A549 (cell line): Measurements from ENCODE around the gene SNX3. TPM values are rescaled to one million over a fixed set of nuclear protein-coding genes. Genes with fewer than 3 reads are reported as not detected.

Source experiments
- ATAC-seq, 2 experiments: fragments of 200-7000 bp in 1 of 2; fragments of >200 bp in 1 of 2; cut with Nextera tagmentation in 1 of 2; cut with Tn5 transposase in 1 of 2; 3 replicates each; pipeline versions ENCODE4 v1.8.0 to v1.9.1; 2018 to 2020; ENCODE audit warnings: mild to moderate bottlenecking in 1 of 2, moderate library complexity in 1 of 2
- CTCF ChIA-PET: fragments of 300-600 bp; sonication (Branson Sonifier 250); formaldehyde crosslinking; extraction: SDS; loops from one replicate; lab custom pipeline; 2021; ENCODE audit warnings: antibody characterized with exemption, inconsistent platforms; lab: Yijun Ruan, JAX
- POLR2A ChIA-PET: fragments of 350-600 bp; formaldehyde crosslinking; extraction: SDS; loops from one replicate; lab custom pipeline; 2021; ENCODE audit warnings: antibody characterized with exemption, inconsistent platforms; lab: Yijun Ruan, JAX
- DNase-seq, 2 experiments: peaks; one replicate each; pipeline versions ENCODE4 v3.0.0 to v3.0.0-alpha.2; 2011 to 2016; ENCODE audit warnings: low read depth in 1 of 2, low spot score in 1 of 2
- FAIRE-seq: peaks from 2 replicates; lab custom pipeline; 2011; peaks lifted over from hg19 to GRCh38; lab: Jason Lieb, UNC
- H3K27ac ChIP-seq, 2 experiments: fragments of >200 bp; sonication (Bioruptor Twin); formaldehyde crosslinking; 3 replicates each; pipeline ENCODE4 v1.5.1; 2016 to 2017
- H3K4me1 ChIP-seq: fragments of >200 bp; sonication (Bioruptor Twin); formaldehyde crosslinking; 3 replicates; pipeline ENCODE4 v1.6.1; 2016
- H3K4me2 ChIP-seq: fragments of >200 bp; sonication (Bioruptor Twin); formaldehyde crosslinking; 3 replicates; pipeline ENCODE4 v1.6.1; 2016
- H3K4me3 ChIP-seq: fragments of >200 bp; sonication (Bioruptor Twin); formaldehyde crosslinking; 3 replicates; pipeline ENCODE4 v1.5.1; 2016
- H3K9me3 ChIP-seq: fragments of >200 bp; sonication (Bioruptor Twin); formaldehyde crosslinking; 3 replicates; pipeline ENCODE4 v1.6.1; 2016
- ATOH8 ChIP-seq: fragments of 250-450 bp; sonication (Bioruptor Pico); IDR thresholded peaks from 2 replicates; pipeline ENCODE4 v1.5.0; 2020; ENCODE audit warnings: low read depth, mild to moderate bottlenecking, moderate library complexity
- CBX8 ChIP-seq: fragments of 200-600 bp; sonication (generic); IDR thresholded peaks from 2 replicates; pipeline ENCODE4 v1.6.1; 2016
- CHD4 ChIP-seq: fragments of 200-600 bp; sonication (generic); IDR thresholded peaks from 2 replicates; pipeline ENCODE4 v1.6.1; 2016; ENCODE audit warnings: antibody characterized with exemption, mild to moderate bottlenecking, borderline replicate concordance
- ELK1 ChIP-seq: fragments of 150-350 bp; IDR thresholded peaks from 2 replicates; pipeline ENCODE4 v1.6.1; 2014; ENCODE audit warnings: low read depth, mild to moderate bottlenecking, low read length
- FOSB ChIP-seq: fragments of 250-450 bp; sonication (Bioruptor Pico); IDR thresholded peaks from 2 replicates; pipeline ENCODE4 v1.5.0; 2020; ENCODE audit warnings: mild to moderate bottlenecking, moderate library complexity
- HDAC2 ChIP-seq: fragments of 200-600 bp; sonication (generic); IDR thresholded peaks from 2 replicates; pipeline ENCODE4 v1.6.1; 2016
- HES2 ChIP-seq: fragments of >200 bp; sonication (Bioruptor Twin); formaldehyde crosslinking; IDR thresholded peaks from 2 replicates; pipeline ENCODE4 v1.6.1; 2016
- HMGXB4 ChIP-seq: fragments of 250-450 bp; sonication (Bioruptor Pico); IDR thresholded peaks from 2 replicates; pipeline ENCODE4 v1.5.0; 2021; ENCODE audit warnings: mild to moderate bottlenecking, moderate library complexity, borderline replicate concordance
- HOXA7 ChIP-seq: fragments of 250-450 bp; sonication (Bioruptor Pico); IDR thresholded peaks from 2 replicates; pipeline ENCODE4 v1.5.0; 2020; ENCODE audit warnings: mild to moderate bottlenecking, moderate library complexity
- HOXB13 ChIP-seq: fragments of 250-450 bp; sonication (Bioruptor Pico); IDR thresholded peaks from 2 replicates; pipeline ENCODE4 v1.5.0; 2020; ENCODE audit warnings: low read depth, mild to moderate bottlenecking, moderate library complexity
- KDM5A ChIP-seq: fragments of 200-600 bp; sonication (generic); IDR thresholded peaks from 2 replicates; pipeline ENCODE4 v1.6.1; 2016; ENCODE audit warnings: antibody characterized with exemption, mild to moderate bottlenecking
- MAFK ChIP-seq: fragments of 450-650 bp; IDR thresholded peaks from 2 replicates; pipeline ENCODE4 v1.6.1; 2014; ENCODE audit not compliant: partially characterized antibody
- MAZ ChIP-seq: fragments of 150-350 bp; IDR thresholded peaks from 2 replicates; pipeline ENCODE4 v1.6.1; 2014; ENCODE audit warnings: antibody characterized with exemption, low read depth, low read length, borderline replicate concordance
- POLR2AphosphoS2 ChIP-seq: conservative IDR thresholded peaks from 2 replicates; pipeline ENCODE4 v1.6.1; 2012; ENCODE audit warnings: low read length, improper control_type of control experiment, inconsistent platforms
- RFX5 ChIP-seq: fragments of 450-650 bp; IDR thresholded peaks from 2 replicates; pipeline ENCODE4 v1.7.1; 2014; ENCODE audit warnings: antibody characterized with exemption, mild to moderate bottlenecking, moderate library complexity
- RNF2 ChIP-seq: fragments of 200-600 bp; sonication (generic); IDR thresholded peaks from 2 replicates; pipeline ENCODE4 v1.6.1; 2016; ENCODE audit warnings: low read depth, mild to moderate bottlenecking, antibody characterized with exemption, moderate library complexity, borderline replicate concordance
- SMC3 ChIP-seq: fragments of >200 bp; sonication (Bioruptor Twin); formaldehyde crosslinking; IDR thresholded peaks from 3 replicates; pipeline ENCODE4 v1.6.1; 2018; ENCODE audit warnings: inconsistent platforms
- TP53 ChIP-seq: fragments of 250-450 bp; sonication (Bioruptor Pico); IDR thresholded peaks from 2 replicates; pipeline ENCODE4 v1.5.0; 2021; ENCODE audit warnings: mild to moderate bottlenecking, moderate library complexity
- USF2 ChIP-seq: fragments of 450-650 bp; IDR thresholded peaks from 2 replicates; pipeline ENCODE4 v1.6.1; 2014; ENCODE audit warnings: antibody characterized with exemption
- ZC3H11A ChIP-seq: fragments of 450-650 bp; IDR thresholded peaks from 2 replicates; pipeline ENCODE4 v1.6.1; 2014; ENCODE audit warnings: antibody characterized with exemption, mild to moderate bottlenecking
- ZFP36 ChIP-seq: fragments of 450-650 bp; IDR thresholded peaks from 2 replicates; pipeline ENCODE4 v1.6.1; 2014; ENCODE audit warnings: borderline replicate concordance; ENCODE audit not compliant: partially characterized antibody
- ZNF302 ChIP-seq: fragments of 250-450 bp; sonication (Bioruptor Pico); IDR thresholded peaks from 2 replicates; pipeline ENCODE4 v1.9.0; 2021; ENCODE audit warnings: inconsistent platforms, mild to moderate bottlenecking, moderate library complexity
- WGBS: methylation state at CpG from one replicate; pipeline ENCODE4 v1.1.6; 2017; ENCODE audit errors: missing lambda C conversion rate; 5-methylcytosine and 5-hydroxymethylcytosine counted together
- polyA plus RNA-seq, 4 experiments: library from polyadenylated mRNA; depleted of rRNA in 3 of 4; stranded (reverse); fragments of >200 nt; fragmentation: RNase III in 1 of 4; extraction: RNeasy Plus Mini Kit Qiagen cat#74134 plus additional on column Dnase treatment in 1 of 4; gene quantifications; 2 replicates in 3 of 4; 3 replicates in 1 of 4; pipeline ENCODE4 v1.2.3, GENCODE V29; 2011 to 2017
- TF ChIP-seq, protein P1 (sequence below): fragments of 200-600 bp; sonication (generic); IDR thresholded peaks from 2 replicates; pipeline ENCODE4 v1.6.1; 2016; ENCODE audit warnings: antibody characterized with exemption, mild to moderate bottlenecking, moderate library complexity
- TF ChIP-seq, protein P2 (sequence below): IDR thresholded peaks from 2 replicates; pipeline ENCODE4 v1.6.1; 2012

SNX3 gene
- polyA plus RNA-seq, 2 of the 4 experiments (the other 2 are of a cell fraction), result 106 to 214 TPM

DNA sequence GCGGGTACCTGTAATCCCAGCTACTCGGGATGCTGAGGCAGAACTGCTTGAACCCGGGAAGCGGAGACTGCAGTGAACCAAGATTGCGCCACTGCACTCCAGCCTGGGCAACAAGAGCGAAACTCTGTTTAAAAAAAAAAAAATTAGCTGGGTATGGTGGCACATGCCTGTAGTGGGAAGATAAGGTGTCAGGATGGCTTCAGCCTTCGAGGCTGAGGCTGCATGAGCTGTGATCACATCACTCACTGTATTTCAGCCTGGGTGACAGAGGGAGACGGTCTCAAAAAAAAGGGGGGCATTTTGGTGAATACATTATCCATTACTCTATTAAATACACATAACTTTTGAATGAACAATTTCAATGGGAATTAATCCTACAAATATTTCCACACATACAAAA, 32.4 kb downstream of the SNX3 start:
- CTCF ChIA-PET, result no interaction called here
- ATAC-seq (no peak), DNase-seq (no peak), FAIRE-seq (no peak)
- H3K4me3 ChIP-seq, result no peak overlapping the region
- peaks cover 8% of the 10 kb centered on the region for H3K4me1 ChIP-seq
- no peak overlapping the region for H3K4me2 ChIP-seq
- TF ChIP-seq ZNF302 (no peak), HOXB13 (CRISPR knock-in tag) (no peak), HES2 (no peak), CBX8 (no peak), MAFK (no peak), ZC3H11A (no peak)
- WGBS, result 84% methylated on average over 8 of the region's 8 CpGs
- no peak overlapping the region for H3K27ac ChIP-seq
- H3K9me3 ChIP-seq, result no peaks in the 10 kb centered on the region
- POLR2A ChIA-PET, result no interaction called here

DNA sequence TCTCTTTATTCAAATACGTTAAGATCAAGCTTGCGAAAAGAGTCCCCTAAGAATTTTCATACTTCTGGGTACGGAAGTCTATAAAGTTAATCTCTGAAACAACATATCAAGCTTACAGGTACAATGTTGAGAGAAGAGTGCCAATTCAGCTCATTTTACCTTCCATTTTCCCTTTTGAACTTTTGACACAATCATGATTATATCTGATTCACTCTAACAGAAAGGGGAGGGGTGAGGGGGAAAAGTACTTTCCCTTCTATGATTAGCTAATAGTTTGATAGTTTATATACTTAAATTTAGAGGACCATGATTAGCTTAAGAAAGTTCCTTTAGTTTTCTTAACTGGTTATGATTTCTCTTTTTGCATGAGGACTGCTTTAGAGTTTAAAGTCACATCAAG, 33.5 kb downstream of the SNX3 start:
- no peak overlapping the region for H3K27ac ChIP-seq
- no peak for FAIRE-seq
- WGBS, result 98% methylated on average over 3 of the region's 3 CpGs
- H3K4me3 ChIP-seq, result no peak overlapping the region
- peaks cover 13% of the 10 kb centered on the region for H3K4me1 ChIP-seq
- ChIA-PET CTCF (no interaction called here), POLR2A (no interaction called here)
- H3K9me3 ChIP-seq, result no peaks in the 10 kb centered on the region
- DNase-seq, result no peak
- no peak for TF ChIP-seq KDM5A
- TF ChIP-seq MAFK, result peak; percentile 16
- no peak for ATAC-seq
- H3K4me2 ChIP-seq, result no peak overlapping the region

- no peak overlapping the region for H3K4me3 ChIP-seq
- no peak overlapping the region; the same call in 2 of the 3 replicates for H3K4me2 ChIP-seq
- FAIRE-seq (no peak), DNase-seq (peak in 1 of 2 experiments; percentile 4), ATAC-seq (no peak; a peak in 1 of 6 replicates)
- H3K9me3 ChIP-seq, result no peaks in the 10 kb centered on the region
- ChIA-PET POLR2A (no interaction called here), CTCF (interaction anchor here (1.2 kb wide), 1 partner anchor 30 kb away, joined by 3 read pairs; no protein-coding TSS in a partner anchor)
- TF ChIP-seq RFX5 (no peak), TP53 (no peak), FOSB (CRISPR knock-in tag) (no peak), HMGXB4 (CRISPR knock-in tag) (no peak), ELK1 (no peak), SMC3 (no peak), ATOH8 (no peak), HOXA7 (CRISPR knock-in tag) (no peak), MAZ (no peak), HES2 (no peak), HDAC2 (no peak), USF2 (no peak), HOXB13 (CRISPR knock-in tag) (no peak), RNF2 (no peak), CHD4 (no peak), POLR2AphosphoS2 (no peak), ZFP36 (no peak), MAFK (no peak)
- TF ChIP-seq, protein P1, sequence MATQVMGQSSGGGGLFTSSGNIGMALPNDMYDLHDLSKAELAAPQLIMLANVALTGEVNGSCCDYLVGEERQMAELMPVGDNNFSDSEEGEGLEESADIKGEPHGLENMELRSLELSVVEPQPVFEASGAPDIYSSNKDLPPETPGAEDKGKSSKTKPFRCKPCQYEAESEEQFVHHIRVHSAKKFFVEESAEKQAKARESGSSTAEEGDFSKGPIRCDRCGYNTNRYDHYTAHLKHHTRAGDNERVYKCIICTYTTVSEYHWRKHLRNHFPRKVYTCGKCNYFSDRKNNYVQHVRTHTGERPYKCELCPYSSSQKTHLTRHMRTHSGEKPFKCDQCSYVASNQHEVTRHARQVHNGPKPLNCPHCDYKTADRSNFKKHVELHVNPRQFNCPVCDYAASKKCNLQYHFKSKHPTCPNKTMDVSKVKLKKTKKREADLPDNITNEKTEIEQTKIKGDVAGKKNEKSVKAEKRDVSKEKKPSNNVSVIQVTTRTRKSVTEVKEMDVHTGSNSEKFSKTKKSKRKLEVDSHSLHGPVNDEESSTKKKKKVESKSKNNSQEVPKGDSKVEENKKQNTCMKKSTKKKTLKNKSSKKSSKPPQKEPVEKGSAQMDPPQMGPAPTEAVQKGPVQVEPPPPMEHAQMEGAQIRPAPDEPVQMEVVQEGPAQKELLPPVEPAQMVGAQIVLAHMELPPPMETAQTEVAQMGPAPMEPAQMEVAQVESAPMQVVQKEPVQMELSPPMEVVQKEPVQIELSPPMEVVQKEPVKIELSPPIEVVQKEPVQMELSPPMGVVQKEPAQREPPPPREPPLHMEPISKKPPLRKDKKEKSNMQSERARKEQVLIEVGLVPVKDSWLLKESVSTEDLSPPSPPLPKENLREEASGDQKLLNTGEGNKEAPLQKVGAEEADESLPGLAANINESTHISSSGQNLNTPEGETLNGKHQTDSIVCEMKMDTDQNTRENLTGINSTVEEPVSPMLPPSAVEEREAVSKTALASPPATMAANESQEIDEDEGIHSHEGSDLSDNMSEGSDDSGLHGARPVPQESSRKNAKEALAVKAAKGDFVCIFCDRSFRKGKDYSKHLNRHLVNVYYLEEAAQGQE, result no peak
- TF ChIP-seq, protein P2, sequence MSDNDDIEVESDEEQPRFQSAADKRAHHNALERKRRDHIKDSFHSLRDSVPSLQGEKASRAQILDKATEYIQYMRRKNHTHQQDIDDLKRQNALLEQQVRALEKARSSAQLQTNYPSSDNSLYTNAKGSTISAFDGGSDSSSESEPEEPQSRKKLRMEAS, result no peak
- peaks cover 13% of the 10 kb centered on the region for H3K4me1 ChIP-seq
- 56% methylated on average over 1 of the region's 1 CpG for WGBS
- peak overlapping the region; percentile 20 to 35; a peak in 2 of 6 replicates for H3K27ac ChIP-seq
Observed at GRCh38 chr6:108222504-108222903, 38.3 kb downstream of the SNX3 start.
